Erythroblast (primary cell): ENCODE data around the gene SOX21.

Source experiments
- GATA1 ChIP-seq: IDR thresholded peaks from 2 replicates; pipeline ENCODE4 v1.6.1; 2011; ENCODE audit warnings: low read depth, mild to moderate bottlenecking, control low read depth, low read length, moderate library complexity
- POLR2A ChIP-seq: IDR thresholded peaks from 2 replicates; pipeline ENCODE4 v1.6.1; 2011; ENCODE audit warnings: mild to moderate bottlenecking, low read length

DNA sequence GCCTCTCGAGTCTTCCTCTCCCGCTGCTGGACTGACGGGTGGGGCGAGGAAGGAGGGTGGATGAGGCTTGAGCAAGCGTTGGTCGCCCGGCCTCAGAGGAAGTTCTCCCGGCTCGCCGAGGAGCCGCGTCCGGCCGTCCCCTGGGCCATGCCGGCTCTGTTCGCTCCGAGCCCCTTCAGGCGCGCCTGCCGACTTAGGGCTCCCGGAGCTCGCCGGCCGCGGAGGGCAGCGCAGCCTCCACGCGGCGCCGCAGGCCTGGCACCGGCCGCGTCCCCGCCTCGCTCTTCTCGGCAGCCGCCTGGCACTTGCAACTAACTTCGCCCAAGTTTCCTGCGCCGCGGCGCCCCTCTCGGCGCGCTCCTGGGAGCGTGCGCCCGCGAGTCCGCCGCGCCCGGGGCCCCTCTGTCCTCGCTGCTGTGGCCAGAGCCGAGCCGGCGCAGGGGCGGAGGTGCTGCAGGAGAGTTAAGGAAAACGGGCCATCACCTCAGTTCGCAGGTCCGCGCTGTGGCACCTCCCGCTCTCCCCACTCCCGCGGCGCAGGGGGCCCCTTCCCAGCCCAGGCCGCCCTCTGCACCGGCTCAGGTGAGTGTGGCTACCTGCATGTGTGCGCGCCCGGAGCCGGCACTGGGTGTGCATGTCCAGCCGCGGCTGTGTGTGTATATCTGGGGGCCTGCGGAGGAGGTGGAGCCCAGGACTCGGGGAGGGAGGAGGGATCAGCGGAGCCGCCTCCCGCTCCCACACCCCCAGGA, 641 bp upstream of the SOX21 start:
- TF ChIP-seq POLR2A (peak; percentile 37), GATA1 (no peak)
